ENCODE results near the gene CDH23.

DNA sequence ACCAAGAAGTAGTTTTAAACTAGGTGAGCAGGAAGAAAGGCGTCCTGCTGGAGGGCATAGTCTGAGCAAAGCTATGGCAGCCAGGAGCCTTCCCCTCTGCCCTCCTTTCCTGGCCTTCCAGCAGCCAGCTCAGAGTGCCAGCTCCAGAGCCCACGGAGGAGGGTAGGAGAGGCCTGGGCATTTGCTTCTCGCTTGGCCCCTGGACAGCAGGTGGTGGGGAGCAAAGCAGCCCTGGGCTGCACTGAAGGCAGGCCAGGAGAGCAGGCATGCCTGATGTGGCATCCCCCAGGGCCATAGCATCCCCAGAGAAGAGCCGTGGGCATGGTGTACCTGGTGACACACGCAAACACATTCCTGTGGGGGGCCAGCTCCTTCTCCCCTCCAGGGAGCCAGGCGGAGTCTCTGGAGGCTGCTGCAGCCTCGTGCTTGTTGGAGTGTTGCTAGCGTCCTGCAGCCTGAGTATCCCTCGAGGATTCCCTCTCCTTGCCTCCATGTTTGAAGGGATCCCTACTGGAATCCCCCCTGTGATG is 43.9 kb downstream of the CDH23 start:
- TF ChIP-seq, protein P1, sequence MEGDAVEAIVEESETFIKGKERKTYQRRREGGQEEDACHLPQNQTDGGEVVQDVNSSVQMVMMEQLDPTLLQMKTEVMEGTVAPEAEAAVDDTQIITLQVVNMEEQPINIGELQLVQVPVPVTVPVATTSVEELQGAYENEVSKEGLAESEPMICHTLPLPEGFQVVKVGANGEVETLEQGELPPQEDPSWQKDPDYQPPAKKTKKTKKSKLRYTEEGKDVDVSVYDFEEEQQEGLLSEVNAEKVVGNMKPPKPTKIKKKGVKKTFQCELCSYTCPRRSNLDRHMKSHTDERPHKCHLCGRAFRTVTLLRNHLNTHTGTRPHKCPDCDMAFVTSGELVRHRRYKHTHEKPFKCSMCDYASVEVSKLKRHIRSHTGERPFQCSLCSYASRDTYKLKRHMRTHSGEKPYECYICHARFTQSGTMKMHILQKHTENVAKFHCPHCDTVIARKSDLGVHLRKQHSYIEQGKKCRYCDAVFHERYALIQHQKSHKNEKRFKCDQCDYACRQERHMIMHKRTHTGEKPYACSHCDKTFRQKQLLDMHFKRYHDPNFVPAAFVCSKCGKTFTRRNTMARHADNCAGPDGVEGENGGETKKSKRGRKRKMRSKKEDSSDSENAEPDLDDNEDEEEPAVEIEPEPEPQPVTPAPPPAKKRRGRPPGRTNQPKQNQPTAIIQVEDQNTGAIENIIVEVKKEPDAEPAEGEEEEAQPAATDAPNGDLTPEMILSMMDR (optimal IDR thresholded peaks at IDR 0.05 in 1 of 3, IDR thresholded peaks at IDR 0.05 in 1 of 3, conservative IDR thresholded peaks at IDR 0.05 in 1 of 3; ENCODE audit: extremely low read depth in 1 of 3, insufficient read depth in 2 of 3, low read length in 3 of 3) = no peak
- TF ChIP-seq EZH2 (IDR thresholded peaks at IDR 0.05; ENCODE audit: low read length) = no peak
